ENCODE results near the gene PCDH12.

- TF ChIP-seq CTCF (conservative IDR thresholded peaks at IDR 0.05; ENCODE audit: low read depth, low read length): peak; percentile 23; the same call in 1 of the 2 replicates
- no peak for TF ChIP-seq EZH2 (IDR thresholded peaks at IDR 0.05; ENCODE audit: borderline replicate concordance, low read depth, low read length, poor library complexity, severe bottlenecking)
Measured at GRCh38 chr5:141960018-141960417, 2.0 kb upstream of the PCDH12 start.

Measured in A673 (cell line).